ENCODE results near the gene OR7D2. TPM values are rescaled to one million over a fixed set of nuclear protein-coding genes. Genes with fewer than 3 reads are reported as not detected.
"Not testable (repeated sequence)": the region's sequence is repeated elsewhere in the genome, so short reads cannot be mapped to it uniquely, and the experiment has no call there.

OR7D2 gene
- total RNA-seq, 1 donor from 2014 or later = not detected

DNA sequence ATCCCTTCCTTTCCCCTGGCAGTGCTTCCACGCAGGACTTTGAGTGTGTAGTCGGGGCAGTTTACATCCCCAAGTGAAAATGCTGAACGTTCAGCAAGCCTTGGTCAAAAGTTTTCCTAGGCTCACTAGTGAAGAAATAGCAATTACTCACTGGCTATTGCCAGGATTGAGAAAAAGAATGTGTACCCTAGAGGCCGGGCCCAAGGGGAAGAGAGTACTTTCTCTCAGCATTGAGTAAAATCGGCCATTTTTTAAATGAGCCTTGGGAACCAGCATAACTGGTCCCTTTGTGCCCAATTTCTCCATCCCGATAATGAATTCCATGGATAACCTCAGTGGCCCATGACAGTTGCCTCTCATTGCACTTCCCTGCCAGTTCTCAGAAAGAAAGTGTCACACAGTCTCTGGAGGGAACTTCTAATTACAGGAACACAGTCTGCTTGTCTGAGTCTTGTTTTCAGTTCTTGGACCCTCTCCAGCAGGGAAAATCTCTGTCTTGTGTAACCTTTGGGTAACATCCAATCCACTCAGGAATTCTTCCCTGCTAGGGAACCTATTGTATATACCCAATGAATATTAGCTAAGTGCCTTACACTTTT is 7.3 kb upstream of the OR7D2 start:
- no peak for DNase-seq (ENCODE audit: low read depth)
- TF ChIP-seq, protein P1, sequence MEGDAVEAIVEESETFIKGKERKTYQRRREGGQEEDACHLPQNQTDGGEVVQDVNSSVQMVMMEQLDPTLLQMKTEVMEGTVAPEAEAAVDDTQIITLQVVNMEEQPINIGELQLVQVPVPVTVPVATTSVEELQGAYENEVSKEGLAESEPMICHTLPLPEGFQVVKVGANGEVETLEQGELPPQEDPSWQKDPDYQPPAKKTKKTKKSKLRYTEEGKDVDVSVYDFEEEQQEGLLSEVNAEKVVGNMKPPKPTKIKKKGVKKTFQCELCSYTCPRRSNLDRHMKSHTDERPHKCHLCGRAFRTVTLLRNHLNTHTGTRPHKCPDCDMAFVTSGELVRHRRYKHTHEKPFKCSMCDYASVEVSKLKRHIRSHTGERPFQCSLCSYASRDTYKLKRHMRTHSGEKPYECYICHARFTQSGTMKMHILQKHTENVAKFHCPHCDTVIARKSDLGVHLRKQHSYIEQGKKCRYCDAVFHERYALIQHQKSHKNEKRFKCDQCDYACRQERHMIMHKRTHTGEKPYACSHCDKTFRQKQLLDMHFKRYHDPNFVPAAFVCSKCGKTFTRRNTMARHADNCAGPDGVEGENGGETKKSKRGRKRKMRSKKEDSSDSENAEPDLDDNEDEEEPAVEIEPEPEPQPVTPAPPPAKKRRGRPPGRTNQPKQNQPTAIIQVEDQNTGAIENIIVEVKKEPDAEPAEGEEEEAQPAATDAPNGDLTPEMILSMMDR (IDR thresholded peaks at IDR 0.05; ENCODE audit: insufficient read depth, low read length, poor library complexity, severe bottlenecking) = no peak
- no peaks in the 10 kb centered on the region for H3K36me3 ChIP-seq (ENCODE audit: control insufficient read depth, insufficient read depth, low read length)
- H3K27me3 ChIP-seq (ENCODE audit: control insufficient read depth, insufficient read depth, low read length) = no peaks in the 10 kb centered on the region
- H3K4me3 ChIP-seq (ENCODE audit: low read depth, low read length) = no peak overlapping the region

DNA sequence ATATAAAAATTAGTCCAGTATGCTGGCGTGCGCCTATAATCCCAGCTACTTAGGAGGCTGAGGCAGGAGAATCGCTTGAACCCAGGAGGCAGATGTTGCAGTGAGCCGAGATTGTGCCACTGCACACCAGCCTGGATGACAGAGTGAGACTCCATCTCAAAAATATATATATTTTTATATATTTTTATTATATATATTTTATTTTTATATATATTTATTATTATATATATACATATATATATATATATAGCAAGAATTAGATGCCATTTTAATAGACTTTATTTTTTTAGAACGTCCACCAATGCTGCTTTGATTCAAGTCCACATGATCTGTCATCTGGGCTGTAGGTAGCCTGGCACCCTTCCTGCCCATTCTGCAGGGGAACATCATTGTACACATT is 3.5 kb upstream of the OR7D2 start:
- TF ChIP-seq, protein P1 (IDR thresholded peaks at IDR 0.05; ENCODE audit: insufficient read depth, low read length, poor library complexity, severe bottlenecking) = no peak
- Histone ChIP-seq H3K4me3 (ENCODE audit: low read depth, low read length) (no peak overlapping the region), H3K36me3 (ENCODE audit: control insufficient read depth, insufficient read depth, low read length) (no peaks in the 10 kb centered on the region), H3K27me3 (ENCODE audit: control insufficient read depth, insufficient read depth, low read length) (no peaks in the 10 kb centered on the region)
- no peak for DNase-seq (ENCODE audit: low read depth)

DNA sequence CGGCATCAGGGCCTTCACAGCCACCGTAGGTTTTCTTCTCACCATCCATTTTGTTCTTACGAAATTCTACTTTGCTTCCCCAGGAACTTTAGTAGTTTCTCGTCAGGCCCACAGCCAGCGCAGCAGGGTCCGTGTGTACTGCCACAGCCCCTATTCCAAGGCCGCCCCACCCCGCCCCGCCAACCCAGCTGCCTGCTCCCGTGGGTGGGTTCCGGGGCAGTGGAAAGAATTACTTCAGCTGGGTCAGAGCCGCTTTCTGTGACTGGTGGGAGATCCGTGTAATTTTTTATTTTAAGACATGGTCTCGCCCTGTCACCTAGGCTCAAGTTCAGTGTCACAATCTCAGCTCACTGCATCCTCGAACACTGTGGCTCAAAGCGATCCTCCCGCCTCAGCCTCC is 4.2 kb downstream of the OR7D2 start:
- TF ChIP-seq, protein P1 (IDR thresholded peaks at IDR 0.05; ENCODE audit: insufficient read depth, low read length, poor library complexity, severe bottlenecking) = no peak
- DNase-seq (ENCODE audit: low read depth) = no peak
- Histone ChIP-seq H3K4me3 (ENCODE audit: low read depth, low read length) (no peak overlapping the region), H3K36me3 (ENCODE audit: control insufficient read depth, insufficient read depth, low read length) (no peaks in the 10 kb centered on the region), H3K27me3 (ENCODE audit: control insufficient read depth, insufficient read depth, low read length) (no peaks in the 10 kb centered on the region)

DNA sequence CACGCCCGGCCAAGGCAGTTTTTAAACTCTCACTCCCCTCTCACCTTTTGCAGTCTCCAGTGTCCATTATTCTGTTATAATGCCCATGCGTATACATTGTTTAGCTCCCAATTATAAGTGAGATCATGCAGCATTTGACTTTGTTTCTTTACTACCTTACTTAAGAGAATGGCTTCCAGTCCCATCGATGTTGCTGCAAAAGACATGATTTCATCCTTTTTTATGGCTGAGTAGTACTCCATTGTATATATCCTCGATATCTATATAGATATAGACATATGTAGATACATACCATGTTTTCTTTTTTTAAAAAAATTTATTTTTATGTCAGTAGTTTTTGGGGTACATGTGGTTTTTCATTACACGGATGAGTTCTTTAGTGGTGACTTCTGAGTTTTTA is 8.4 kb downstream of the OR7D2 start:
- Histone ChIP-seq H3K36me3 (ENCODE audit: control insufficient read depth, insufficient read depth, low read length) (no peaks in the 10 kb centered on the region), H3K4me3 (ENCODE audit: low read depth, low read length) (no peak overlapping the region), H3K27me3 (ENCODE audit: control insufficient read depth, insufficient read depth, low read length) (no peaks in the 10 kb centered on the region)
- TF ChIP-seq, protein P1 (IDR thresholded peaks at IDR 0.05; ENCODE audit: insufficient read depth, low read length, poor library complexity, severe bottlenecking) = no peak
- no peak for DNase-seq (ENCODE audit: low read depth)

DNA sequence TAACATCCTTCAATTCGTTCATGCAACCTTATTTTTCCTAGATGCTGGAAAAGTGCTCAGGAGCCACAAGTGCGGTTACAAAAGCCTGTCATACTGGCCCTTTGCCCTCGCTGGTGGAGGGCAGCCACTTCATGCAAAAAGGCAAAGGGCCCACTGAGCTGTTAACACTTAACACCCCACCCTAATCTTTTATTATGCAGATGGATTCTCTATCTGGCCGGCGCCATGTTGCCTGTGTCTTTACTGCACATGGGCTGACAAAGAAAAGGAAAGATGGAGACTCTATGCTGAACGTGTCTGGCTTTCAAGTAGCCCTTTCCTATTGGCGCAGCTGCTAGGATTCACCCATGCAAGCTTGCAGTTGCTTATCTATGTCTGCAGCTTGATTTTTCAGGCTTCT is 10.8 kb downstream of the OR7D2 start:
- DNase-seq (ENCODE audit: low read depth) = no peak
- TF ChIP-seq, protein P1 (IDR thresholded peaks at IDR 0.05; ENCODE audit: insufficient read depth, low read length, poor library complexity, severe bottlenecking) = no peak
- H3K36me3 ChIP-seq (ENCODE audit: control insufficient read depth, insufficient read depth, low read length) = no peaks in the 10 kb centered on the region
- no peak overlapping the region for H3K4me3 ChIP-seq (ENCODE audit: low read depth, low read length)
- no peaks in the 10 kb centered on the region for H3K27me3 ChIP-seq (ENCODE audit: control insufficient read depth, insufficient read depth, low read length)

DNA sequence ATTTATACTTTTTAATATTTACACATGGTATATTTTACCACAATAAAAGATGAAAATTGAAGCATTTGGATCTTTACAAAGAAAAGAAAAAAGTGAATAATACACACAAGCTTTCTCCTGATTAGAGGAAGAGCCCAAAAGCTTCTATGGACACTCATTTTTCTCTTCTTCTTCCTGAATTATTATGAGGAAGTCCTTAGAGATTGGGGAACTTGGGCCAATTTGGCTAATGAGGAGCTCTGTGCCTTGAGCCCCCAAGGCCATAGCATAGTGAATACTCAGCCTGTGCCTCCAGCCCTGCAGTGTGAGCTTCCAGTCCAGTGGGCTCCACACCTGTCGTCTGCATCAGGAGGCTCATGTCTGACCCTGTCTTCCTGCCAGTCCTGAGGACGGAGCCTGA is 19.3 kb downstream of the OR7D2 start:
- H3K36me3 ChIP-seq (ENCODE audit: control insufficient read depth, insufficient read depth, low read length); H3K27me3 ChIP-seq (ENCODE audit: control insufficient read depth, insufficient read depth, low read length); H3K4me3 ChIP-seq (ENCODE audit: low read depth, low read length); DNase-seq (ENCODE audit: low read depth): not testable (repeated sequence)

Measured in kidney epithelial cell (primary cell).